Spleen (tissue), 13 donors: ENCODE measurements around the gene MEGF6. TPM values are rescaled to one million over a fixed set of nuclear protein-coding genes. Genes with fewer than 3 reads are reported as not detected.

Experiments
- DNase-seq: peaks from one replicate; pipeline ENCODE4 v3.0.0-alpha.2; 2020
- H3K27ac ChIP-seq, 8 donors: fragments of 200-600 bp; sonication (generic) in 7 of 8; 1 replicate in 4 of 8; 2 replicates in 4 of 8; pipeline versions ENCODE4 v1.5.0 to v1.8.0; 2016 to 2021; ENCODE audit warnings: inconsistent platforms in 4 of 8, mild to moderate bottlenecking in 4 of 8, moderate library complexity in 1 of 8
- H3K27me3 ChIP-seq, 7 donors: fragments of 200-600 bp; sonication (generic) in 6 of 7; replicated peaks in 1 of 7; 1 replicate in 4 of 7; 2 replicates in 3 of 7; pipeline versions ENCODE4 v1.5.0 to v1.8.0; 2016 to 2021; ENCODE audit warnings: inconsistent platforms in 3 of 7, mild to moderate bottlenecking in 1 of 7
- H3K36me3 ChIP-seq, 6 donors: fragments of 200-600 bp; sonication (generic) in 5 of 6; 1 replicate in 4 of 6; 2 replicates in 2 of 6; pipeline versions ENCODE4 v1.5.0 to v1.8.0; 2016 to 2021; ENCODE audit warnings: inconsistent platforms in 2 of 6
- H3K4me1 ChIP-seq, 6 donors: fragments of 200-600 bp; sonication (generic) in 5 of 6; 1 replicate in 3 of 6; 2 replicates in 3 of 6; pipeline versions ENCODE4 v1.5.0 to v1.8.0; 2016 to 2021; ENCODE audit warnings: inconsistent platforms in 3 of 6
- H3K4me3 ChIP-seq, 8 donors: fragments of 200-600 bp; sonication (generic) in 7 of 8; 1 replicate in 4 of 8; 2 replicates in 4 of 8; pipeline versions ENCODE4 v1.5.0 to v1.8.0; 2016 to 2021; ENCODE audit warnings: inconsistent platforms in 4 of 8, mild to moderate bottlenecking in 4 of 8, moderate library complexity in 2 of 8
- H3K9me3 ChIP-seq, 8 donors: fragments of 200-600 bp; sonication (generic) in 7 of 8; 1 replicate in 4 of 8; 2 replicates in 4 of 8; pipeline versions ENCODE4 v1.5.0 to v1.8.0; 2016 to 2021; ENCODE audit warnings: inconsistent platforms in 4 of 8
- POLR2A ChIP-seq, 3 donors: fragments of 450-650 bp; IDR thresholded peaks; one replicate each; pipeline ENCODE4 v1.5.1; 2017; ENCODE audit warnings: antibody characterized with exemption in 3 of 3, mild to moderate bottlenecking in 1 of 3
- POLR2AphosphoS5 ChIP-seq, 3 donors: sonication (generic); formaldehyde crosslinking; IDR thresholded peaks; one replicate each; pipeline ENCODE4 v1.5.1; 2017; ENCODE audit warnings: antibody characterized with exemption in 3 of 3
- WGBS, 5 donors: extraction: QIAGEN DNeasy Blood & Tissue Kit in 3 of 5; methylation state at CpG; one replicate each; pipeline versions ENCODE4 v1.1.5 to v1.1.7; 2013 to 2018; 5-methylcytosine and 5-hydroxymethylcytosine counted together
- intact Hi-C: fragments of 100-400 bp; cut with DNase I; formaldehyde crosslinking; loops from one replicate; pipeline ENCODE4 v1.15.0; 2023; ENCODE audit warnings: low total_unique reads
- long read RNA-seq, 2 donors: transcript quantifications; one replicate each; lab custom pipeline, GENCODE V29; 2026
- polyA plus RNA-seq, 3 donors: library from polyadenylated mRNA; stranded (reverse); fragments of 200-250 nt; gene quantifications; one replicate each; pipeline ENCODE4 v1.2.1, GENCODE V29; 2013
- total RNA-seq, 7 donors: library from RNA; depleted of rRNA in 3 of 7; stranded (reverse); fragments of >200 nt in 3 of 7; fragmentation: NEBNext Ultra II Directional in 4 of 7; extraction: Animal tissue kit (Norgen Biotek cat#: 25700) in 4 of 7; gene quantifications; one replicate each; pipeline versions ENCODE4 v1.1.0 to v1.2.1, GENCODE V29; 2016 to 2021
- TF ChIP-seq, protein P1 (sequence below), 11 experiments: fragments of 200-600 bp in 7 of 11; fragments of 450-650 bp in 4 of 11; sonication (generic) in 4 of 11; IDR thresholded peaks in 8 of 11; conservative IDR thresholded peaks in 3 of 11; 1 replicate in 7 of 11; 2 replicates in 4 of 11; pipeline versions ENCODE4 v1.4.0 to v1.8.0; 2016 to 2021; ENCODE audit warnings: antibody characterized with exemption in 11 of 11, inconsistent platforms in 4 of 11, mild to moderate bottlenecking in 1 of 11
- donor health status: healthy with polysubstance abuse.
- donor health status: DM: no; HTN: no; CAD: no; lungs with moderate emphysema.
- donor health status: DM: no; HTN: no; CAD: no.
- donor health status: Bipolar disorder and iron deficiency.
- donor health status: healthy.
- donor health status: DM: no; HTN: no; CAD: no.
- donor health status: DM: yes; HTN: yes; CAD: no.

Gene MEGF6, protein sequence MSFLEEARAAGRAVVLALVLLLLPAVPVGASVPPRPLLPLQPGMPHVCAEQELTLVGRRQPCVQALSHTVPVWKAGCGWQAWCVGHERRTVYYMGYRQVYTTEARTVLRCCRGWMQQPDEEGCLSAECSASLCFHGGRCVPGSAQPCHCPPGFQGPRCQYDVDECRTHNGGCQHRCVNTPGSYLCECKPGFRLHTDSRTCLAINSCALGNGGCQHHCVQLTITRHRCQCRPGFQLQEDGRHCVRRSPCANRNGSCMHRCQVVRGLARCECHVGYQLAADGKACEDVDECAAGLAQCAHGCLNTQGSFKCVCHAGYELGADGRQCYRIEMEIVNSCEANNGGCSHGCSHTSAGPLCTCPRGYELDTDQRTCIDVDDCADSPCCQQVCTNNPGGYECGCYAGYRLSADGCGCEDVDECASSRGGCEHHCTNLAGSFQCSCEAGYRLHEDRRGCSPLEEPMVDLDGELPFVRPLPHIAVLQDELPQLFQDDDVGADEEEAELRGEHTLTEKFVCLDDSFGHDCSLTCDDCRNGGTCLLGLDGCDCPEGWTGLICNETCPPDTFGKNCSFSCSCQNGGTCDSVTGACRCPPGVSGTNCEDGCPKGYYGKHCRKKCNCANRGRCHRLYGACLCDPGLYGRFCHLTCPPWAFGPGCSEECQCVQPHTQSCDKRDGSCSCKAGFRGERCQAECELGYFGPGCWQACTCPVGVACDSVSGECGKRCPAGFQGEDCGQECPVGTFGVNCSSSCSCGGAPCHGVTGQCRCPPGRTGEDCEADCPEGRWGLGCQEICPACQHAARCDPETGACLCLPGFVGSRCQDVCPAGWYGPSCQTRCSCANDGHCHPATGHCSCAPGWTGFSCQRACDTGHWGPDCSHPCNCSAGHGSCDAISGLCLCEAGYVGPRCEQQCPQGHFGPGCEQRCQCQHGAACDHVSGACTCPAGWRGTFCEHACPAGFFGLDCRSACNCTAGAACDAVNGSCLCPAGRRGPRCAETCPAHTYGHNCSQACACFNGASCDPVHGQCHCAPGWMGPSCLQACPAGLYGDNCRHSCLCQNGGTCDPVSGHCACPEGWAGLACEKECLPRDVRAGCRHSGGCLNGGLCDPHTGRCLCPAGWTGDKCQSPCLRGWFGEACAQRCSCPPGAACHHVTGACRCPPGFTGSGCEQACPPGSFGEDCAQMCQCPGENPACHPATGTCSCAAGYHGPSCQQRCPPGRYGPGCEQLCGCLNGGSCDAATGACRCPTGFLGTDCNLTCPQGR (N-terminal part only)
- 10 to 100 TPM in 6 of 7 donors, 1 to 10 TPM in 1; 8.7 to 39.5 (median 27.1) TPM for total RNA-seq
- 10 to 100 TPM in 2 of 3 donors, 1 to 10 TPM in 1; 8.8 to 16.5 (median 10.0) TPM for polyA plus RNA-seq
- long read RNA-seq, donor 1, partial matches to known transcripts, result 0 of 1 reads
- long read RNA-seq, donor 1, other reads (novel, unspliced or antisense), result 0 of 1 reads
- long read RNA-seq, donor 2, result 0 reads

DNA sequence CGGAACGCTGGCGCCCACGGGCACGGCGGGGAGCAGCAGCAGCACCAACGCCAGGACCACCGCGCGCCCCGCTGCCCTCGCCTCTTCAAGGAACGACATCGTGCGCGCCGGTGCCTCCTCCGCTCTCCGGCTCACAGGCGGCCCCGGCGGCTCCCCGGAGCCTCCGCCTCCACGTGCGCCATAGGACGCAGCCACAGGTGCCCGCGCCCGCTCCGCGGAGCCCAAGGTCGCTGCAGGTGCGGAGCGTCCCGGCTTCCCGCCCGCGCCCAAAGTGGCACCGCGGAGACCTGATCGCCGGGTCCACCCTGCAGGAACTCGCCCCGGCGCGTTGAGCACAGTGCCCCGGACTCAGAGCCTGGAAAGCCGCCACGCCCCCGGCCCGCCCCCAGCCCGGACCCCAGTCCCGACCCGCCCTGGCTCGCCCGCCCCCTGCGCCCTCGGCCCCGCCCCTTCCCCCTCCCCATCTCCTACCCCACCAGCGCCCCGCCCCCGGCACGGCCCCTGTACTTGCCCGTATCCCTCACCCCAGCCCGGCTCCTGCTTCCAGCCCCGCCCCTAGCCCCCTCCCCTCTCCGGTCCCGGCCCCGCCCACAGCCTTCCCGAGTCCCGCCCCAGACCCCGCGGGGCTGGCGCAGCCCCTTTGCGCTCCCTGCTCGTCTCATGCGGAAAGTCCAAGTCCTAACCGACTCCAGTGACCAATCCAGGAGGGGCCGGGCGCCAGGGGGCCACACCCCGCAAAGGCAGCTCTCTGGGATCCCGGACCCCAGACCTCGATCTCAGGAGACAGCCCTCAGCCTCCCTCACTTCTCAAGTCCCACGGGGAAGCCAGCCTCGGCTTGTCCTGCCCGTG is at the start of gene MEGF6:
TSS of gene MEGF6 (minus strand) at position 339 of the 850 bp plus-strand sequence. CDS start at position 99, 240 bp downstream.
- Histone ChIP-seq H3K4me3 (peak within 1 kb of the TSS; percentile 31 to 75 (median 42)), H3K27me3 (peaks cover 3 to 93% (median 33%) of the 10 kb centered on the region in 7 donors), H3K9me3 (no peaks in the 10 kb centered on the region), H3K36me3 (no peaks in the 10 kb centered on the region), H3K27ac (no peak within 1 kb of the TSS), H3K4me1 (peaks cover 10 to 37% (median 27%) of the 10 kb centered on the region in 6 donors)
- DNase-seq, result peak; percentile 86
- intact Hi-C loops, result no loop called here
- 0 to 2% (median 1%) methylated on average over 30 to 87 of the region's 87 CpGs for WGBS, 5 donors
- TF ChIP-seq, protein P1, sequence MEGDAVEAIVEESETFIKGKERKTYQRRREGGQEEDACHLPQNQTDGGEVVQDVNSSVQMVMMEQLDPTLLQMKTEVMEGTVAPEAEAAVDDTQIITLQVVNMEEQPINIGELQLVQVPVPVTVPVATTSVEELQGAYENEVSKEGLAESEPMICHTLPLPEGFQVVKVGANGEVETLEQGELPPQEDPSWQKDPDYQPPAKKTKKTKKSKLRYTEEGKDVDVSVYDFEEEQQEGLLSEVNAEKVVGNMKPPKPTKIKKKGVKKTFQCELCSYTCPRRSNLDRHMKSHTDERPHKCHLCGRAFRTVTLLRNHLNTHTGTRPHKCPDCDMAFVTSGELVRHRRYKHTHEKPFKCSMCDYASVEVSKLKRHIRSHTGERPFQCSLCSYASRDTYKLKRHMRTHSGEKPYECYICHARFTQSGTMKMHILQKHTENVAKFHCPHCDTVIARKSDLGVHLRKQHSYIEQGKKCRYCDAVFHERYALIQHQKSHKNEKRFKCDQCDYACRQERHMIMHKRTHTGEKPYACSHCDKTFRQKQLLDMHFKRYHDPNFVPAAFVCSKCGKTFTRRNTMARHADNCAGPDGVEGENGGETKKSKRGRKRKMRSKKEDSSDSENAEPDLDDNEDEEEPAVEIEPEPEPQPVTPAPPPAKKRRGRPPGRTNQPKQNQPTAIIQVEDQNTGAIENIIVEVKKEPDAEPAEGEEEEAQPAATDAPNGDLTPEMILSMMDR (IDR thresholded peaks at IDR 0.05 in 8 of 11, conservative IDR thresholded peaks at IDR 0.05 in 3 of 11), result no peak

DNA sequence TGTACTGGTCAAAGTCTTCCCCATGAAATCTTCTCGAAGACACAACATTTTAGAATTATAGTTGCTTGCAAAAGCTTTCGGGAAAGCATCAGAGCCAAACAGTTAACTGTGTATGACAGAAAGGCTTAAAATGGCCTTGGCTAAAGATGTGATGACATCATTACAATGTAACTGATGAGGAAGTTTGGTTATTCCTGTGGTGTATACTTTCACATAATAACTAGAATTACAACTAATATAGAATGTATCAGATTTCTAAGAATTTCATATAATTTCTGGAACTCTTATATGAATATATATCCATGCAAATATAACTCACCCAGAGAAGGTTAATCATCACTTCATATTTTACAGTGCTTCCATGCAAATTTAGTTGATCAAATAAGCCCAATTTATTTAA is 49.4 kb upstream of the MEGF6 start:
- 62 to 80% (median 66%) methylated on average over 2 of the region's 2 CpGs for WGBS, 5 donors
- intact Hi-C loops, result no loop called here
- TF ChIP-seq POLR2AphosphoS5 (IDR thresholded peaks at IDR 0.05), result no peak
- no peak for TF ChIP-seq POLR2A (IDR thresholded peaks at IDR 0.05)
- TF ChIP-seq, protein P1 (IDR thresholded peaks at IDR 0.05 in 8 of 11, conservative IDR thresholded peaks at IDR 0.05 in 3 of 11), result no peak

DNA sequence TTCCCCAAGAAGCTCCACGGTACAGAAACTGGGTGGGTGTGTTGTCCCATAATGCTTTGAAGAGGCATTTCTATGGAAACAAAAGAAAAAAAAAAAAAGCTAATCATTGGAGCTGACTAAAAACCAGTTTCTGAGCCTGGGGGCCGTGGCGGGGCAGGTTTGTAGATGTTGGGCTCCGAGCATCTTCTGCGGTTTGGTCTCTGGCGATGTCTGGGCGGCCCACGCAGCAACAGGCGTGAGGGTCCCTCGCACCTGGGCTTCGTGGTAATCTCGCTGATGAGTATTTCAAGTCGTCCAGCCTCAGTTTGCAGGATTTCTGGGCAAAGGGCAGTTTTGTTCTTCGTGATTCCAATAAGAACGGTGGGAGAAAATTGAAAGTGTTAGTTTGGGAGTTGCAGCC is 47.8 kb upstream of the MEGF6 start:
- 80 to 93% (median 83%) methylated on average over 14 to 15 of the region's 15 CpGs for WGBS, 5 donors
- peaks cover 0 to 5% (median 2%) of the 10 kb centered on the region in 6 donors for H3K4me1 ChIP-seq
- TF ChIP-seq, protein P1 (IDR thresholded peaks at IDR 0.05 in 8 of 11, conservative IDR thresholded peaks at IDR 0.05 in 3 of 11), result no peak
- TF ChIP-seq POLR2A (IDR thresholded peaks at IDR 0.05), result no peak
- no peak for TF ChIP-seq POLR2AphosphoS5 (IDR thresholded peaks at IDR 0.05)
- no peak overlapping the region for H3K27ac ChIP-seq
- intact Hi-C loops, result no loop called here
- DNase-seq, result no peak
- H3K27me3 ChIP-seq, result peaks cover 0 to 52% (median 10%) of the 10 kb centered on the region in 7 donors
- H3K4me3 ChIP-seq, result no peak overlapping the region
- no peaks in the 10 kb centered on the region for H3K36me3 ChIP-seq
- no peaks in the 10 kb centered on the region for H3K9me3 ChIP-seq

More for the DNA sequence above, 49.4 kb upstream of the MEGF6 start:
- Histone ChIP-seq H3K27me3 (peaks cover 0 to 35% (median 0%) of the 10 kb centered on the region in 7 donors), H3K27ac (no peak overlapping the region), H3K36me3 (no peaks in the 10 kb centered on the region), H3K4me1 (peaks cover 0 to 21% (median 8%) of the 10 kb centered on the region in 6 donors), H3K9me3 (no peaks in the 10 kb centered on the region), H3K4me3 (no peak overlapping the region)
- no peak for DNase-seq
